Suppressor macrophage (primary cell): ENCODE data around the gene DSTYK.
A peak's percentile ranks its signal among the peaks of the same experiment; 100 is the strongest.
"Not testable (repeated sequence)": the region's sequence is repeated elsewhere in the genome, so short reads cannot be mapped to it uniquely, and the experiment has no call there.

Experiments
- DNase-seq, 4 experiments: peaks; one replicate each; pipeline ENCODE4 v3.0.0-alpha.2; 2020 to 2022

Gene DSTYK

DNA sequence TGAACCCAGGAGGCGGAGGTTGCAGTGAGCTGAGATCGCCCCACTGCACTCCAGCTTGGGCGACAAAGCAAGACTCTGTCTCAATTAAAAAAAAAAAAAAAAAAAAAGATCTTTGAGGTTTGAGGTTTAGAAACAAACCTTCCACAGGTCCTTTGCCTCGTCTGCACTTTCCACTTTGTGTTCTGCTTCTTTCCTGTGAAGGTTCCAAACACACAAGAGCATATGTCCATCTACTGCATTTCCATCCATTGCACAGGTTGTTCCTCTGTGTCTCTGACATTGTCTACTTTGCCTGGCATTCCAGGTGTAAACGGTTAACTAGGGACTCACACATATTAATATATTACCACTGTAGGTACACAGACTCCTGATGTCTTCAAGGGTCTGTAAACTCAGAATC is 40.1 kb downstream of the DSTYK start:
- no peak for DNase-seq

DNA sequence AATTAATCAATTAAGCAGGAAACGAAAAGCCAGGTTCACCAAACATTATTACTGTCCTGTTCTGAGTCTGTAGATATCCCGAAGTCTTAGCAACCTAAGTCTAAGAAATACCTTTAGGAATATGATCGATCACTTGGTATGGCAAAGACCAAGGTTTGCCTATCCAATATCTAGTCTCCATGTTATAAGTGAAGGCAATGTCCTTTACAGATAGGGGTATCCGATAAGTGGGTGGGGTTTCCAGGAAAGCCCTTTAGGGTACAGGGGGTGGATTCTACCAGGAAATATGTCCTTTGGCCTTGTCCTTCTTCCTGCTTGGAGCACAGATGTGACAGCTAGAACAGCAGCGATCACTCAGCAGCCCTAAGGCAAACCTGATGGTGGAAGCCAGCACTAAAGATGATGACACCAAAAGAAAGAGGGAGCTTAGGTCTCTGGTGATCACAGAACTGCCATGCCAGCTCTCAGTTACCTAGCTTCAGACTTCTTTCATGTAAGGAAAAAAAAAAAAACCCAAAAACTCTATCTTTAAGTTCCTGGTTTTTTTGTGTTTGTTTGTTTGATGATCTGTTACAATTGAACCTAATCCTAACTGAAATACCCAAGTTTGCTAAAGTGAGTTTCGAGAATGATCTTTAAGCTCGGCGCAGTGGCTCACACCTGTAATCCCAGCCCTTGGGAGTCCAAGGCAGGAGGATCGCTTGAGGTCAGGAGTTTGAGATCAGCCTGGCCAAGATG is 40.8 kb downstream of the DSTYK start:
- DNase-seq = no peak

DNA sequence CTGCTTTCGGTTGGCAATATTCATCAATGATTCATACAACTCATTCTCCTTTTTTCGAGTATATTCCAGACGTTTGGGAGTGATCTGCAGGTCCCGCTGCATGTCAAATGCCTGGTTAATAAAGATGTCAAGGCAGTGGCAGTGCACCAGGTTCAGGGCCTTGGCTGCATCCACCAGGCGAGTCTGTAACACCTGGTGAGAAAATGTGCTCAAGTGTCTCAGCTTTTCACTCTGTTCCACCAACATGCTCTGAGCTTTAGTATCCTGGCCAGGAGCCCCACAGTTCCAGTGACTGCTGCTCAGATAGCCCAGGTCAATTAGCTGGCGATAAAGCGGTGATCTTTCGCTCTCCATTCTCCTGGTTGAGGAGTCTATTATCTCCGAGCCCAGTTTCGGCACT is 42.3 kb downstream of the DSTYK start:
- no peak for DNase-seq

DNA sequence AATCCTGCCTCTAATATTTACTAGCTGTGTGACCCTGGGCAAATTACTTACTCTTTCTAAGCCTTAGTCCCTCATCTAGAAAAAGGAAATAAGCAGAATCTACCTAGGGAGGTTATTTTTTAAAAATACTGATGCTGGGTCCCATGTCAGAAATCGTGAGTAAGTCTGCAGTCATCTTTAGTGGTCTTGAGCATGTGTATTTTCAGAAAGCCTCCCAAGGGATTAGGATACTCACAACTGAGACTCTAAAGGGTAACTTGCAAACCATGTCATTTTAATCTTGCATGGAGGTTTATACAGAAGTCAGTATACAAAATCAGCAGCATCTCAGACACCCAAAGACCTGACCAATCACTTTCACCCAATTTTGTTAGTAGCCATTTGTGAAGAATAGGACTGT is 43.2 kb downstream of the DSTYK start:
- no peak for DNase-seq

DNA sequence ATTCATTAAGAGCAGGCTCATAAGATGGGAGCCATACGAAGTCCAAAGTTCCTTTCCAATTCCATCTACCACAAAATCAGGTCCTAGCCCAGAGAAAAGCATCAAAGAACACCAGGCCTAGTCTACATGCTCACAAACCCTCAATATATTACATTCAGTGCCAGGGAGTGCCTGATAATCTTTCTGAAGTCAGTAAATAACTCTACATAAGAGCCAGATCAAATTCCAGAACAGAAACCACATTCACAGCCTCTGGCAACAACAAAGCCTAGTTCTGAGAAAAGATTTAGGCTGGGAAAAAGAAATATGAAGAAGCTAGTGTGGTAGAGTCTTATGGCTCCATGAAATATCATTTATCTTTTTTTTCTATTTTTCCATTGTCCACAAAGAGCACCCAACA is 49.2 kb downstream of the DSTYK start:
- DNase-seq = no peak

DNA sequence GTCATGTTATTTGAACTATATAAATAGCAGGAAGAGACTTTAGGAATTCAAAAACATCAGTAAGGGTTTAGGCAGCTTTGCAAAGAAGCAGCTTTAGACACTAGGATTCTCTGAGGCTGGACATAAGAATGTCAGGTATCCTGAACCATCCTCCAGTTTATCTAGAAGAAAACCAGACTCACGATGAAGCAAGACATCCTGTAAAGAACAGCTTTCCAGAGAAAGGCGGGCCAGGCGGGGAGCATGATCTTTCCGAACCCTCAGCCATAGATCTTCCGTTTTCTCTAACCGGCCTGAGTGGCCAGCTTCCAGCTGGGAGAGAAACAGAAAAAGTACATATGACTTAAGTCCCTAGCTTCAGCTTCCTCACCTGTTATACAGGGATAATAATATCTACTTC is 50.4 kb downstream of the DSTYK start:
- DNase-seq = no peak

DNA sequence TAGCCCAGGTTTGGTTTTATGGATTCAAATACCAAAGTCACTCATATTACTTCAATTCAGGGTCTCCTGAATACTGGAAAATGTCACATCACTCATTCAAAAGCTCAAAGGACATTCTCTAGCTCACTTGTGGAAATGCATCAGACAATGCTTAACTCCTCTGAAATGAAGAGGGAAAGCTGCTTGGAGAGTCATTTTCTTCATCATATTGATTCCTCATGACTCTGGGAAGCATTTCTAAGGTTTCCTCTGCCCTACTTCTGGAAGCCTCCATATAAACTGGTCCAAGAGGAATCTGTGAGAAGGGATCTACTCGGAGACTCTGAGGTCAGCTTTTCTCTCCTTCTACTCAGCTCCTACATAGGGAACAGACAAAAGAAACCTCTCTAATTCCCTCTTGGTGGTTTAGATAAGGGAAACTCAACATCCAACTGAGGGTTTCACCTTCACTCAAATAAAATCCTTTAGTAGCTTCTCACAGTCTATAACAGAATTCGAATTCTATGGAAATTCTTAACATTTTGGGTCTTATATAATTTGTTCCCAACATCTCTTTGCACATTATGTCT is 53.4 kb downstream of the DSTYK start:
- DNase-seq = no peak

DNA sequence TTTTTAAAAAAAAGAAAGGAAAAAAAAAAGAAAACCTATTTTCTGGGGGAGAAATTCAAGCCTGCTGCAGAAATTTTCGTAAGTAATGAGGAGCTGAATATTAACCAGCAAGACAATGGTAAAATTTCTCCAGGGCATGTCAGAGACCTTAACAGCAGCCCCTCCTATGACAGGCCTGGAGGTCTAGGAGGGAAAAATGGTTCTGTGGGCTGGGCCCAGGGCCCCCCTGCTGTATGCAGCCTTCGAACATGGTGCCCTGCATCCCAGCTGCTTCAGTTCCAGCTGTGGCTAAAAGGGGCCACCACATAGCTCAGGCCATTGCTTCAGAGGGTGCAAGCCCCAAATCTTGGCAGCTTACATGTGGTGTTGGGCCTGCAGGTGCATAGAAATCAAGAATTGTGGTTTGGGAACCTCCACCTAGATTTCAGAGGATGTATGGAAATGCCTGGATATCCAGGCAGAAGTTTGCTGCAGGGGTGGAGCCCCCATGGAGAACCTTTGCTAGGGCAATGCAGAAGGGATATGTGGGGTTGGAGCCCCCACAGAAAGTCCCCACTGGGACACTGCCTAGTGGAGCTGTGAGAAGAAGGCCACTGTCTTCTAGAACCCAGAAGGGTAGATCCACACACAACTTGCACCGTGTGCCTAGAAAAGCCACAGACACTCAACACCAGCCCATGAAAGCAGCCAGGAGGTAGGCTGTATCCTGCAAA is 55.7 kb downstream of the DSTYK start:
- not testable (repeated sequence) for DNase-seq

DNA sequence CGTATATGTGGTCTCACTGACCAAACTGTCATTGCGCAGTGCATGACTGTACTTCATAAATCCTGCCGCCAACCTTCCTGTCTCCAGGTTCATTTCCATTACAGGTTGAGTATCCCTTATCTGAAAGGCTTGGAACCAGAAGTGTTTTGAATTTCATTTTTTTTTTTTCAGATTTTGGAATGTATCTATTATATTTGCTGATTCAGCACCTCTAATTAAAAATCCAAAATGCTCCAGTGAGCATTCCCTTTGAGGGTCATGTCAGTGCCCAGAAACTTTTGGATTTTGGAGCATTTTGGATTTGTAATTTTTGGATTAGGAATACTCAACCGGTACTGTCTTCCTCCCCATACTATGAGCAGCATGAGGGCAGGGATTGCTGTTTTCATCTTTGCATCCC is 59.0 kb downstream of the DSTYK start:
- no peak for DNase-seq

DNA sequence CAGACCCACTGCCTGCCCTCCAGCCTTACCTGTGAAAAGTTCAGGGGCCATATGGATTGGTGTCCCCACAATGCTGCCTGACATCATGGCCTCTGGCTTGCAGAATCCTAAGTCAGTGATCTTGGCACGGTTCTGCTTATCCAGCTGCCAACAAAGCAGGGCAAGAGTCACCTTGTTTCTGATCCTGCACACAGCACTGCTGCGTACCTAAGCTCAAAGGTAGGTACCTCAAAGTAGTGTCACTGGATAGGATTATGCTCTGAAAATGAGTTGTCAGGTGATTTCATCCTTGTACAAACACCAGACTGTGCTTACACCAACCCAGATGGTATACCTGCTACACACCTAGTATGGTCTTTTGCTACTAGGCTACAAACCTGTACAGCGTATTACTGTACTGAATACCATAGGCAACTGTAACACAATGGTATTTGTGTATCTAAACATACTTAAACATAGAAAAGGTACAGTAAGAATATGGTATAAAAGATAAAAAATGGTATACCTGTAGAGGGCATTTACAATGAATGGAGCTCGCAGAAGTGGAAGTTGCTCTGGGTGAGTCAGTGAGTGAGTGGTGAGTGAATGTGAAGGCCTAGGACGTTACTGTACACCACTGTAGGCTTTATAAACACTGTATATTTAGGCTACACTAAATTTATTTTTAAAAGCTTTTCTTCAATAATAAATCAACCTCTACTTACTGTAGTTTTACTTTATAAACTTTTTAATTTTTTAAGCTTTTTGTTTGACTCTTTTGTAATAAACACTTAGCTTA is 60.7 kb downstream of the DSTYK start:
- DNase-seq = no peak

DNA sequence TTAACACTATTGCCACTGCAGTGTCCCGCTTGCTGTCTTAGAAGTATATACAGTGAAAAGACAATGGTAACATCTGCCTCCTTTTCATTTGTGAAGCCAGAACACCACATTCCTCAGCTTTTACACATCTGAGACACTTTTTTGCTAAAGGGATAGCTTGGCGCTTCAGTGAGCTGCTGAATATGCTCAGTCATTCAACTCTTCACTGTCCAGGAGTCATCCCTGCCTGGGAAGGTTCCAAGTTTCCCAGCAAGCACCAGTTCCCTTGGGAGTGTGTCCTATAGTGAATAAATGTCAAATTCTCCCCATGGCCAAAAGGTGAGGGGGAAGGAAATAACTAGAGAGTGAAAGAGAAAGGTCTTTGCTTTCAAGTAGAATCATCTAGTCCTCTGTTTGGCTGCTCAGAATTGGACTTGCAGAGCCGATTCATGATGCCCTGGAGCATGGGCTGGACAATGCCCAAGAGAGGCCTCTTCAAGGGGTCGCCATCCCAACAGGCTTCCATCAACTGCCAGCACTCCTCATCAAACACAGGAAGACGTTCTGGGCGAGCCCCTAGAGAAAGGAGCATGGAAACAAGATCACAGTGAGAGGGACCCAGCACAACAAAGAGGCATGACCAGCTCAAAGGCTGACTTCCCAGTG is 64.2 kb downstream of the DSTYK start:
- no peak for DNase-seq

DNA sequence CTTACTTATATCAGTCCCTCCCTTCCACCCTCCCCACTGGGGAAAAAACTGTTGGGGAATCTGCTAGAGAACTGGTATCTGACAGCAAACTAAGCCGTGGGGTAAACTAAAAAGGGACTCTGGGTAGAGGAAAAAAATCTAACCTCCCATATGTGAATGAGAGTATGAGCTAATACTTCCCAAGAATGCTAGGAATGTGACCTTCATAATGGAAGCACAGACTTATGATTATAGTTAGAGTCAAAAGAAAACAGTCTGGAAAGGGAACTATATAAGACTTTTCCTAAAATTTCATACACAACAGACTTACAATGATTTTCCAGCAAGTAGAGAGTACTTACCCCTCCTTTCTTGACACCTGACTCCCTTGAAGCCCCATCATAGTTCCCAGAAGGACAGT is 66.8 kb downstream of the DSTYK start:
- DNase-seq = no peak

DNA sequence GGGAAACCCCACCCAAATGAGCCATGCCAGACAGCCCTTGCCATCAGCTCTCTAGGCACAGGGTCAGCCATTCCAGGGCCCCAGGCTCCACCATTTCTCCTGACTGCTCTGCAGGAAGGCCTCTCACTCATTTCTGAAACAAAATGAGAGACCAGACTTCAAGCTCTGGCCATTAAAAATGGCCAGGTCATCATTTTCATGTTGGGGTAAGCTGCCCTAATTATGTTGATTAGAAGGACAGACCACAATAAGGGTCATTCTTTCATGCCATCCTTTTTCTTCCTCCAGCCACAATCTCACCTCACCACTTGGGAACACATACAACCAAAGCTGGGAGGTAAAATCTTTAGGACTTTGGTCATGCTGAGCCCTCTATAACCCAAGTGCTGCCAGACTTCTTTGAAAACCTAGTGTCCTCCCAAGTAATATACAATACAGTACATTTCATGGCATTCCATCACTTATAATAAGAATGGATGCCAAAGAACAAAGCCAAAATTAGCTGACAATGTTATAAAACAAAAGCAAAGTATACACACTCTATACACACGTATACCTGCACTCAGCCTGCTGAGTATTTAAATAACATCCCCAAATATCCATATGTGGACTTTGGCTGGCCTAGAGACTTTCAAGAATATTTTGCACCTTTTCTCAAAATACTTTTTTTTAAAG is 67.3 kb downstream of the DSTYK start:
- no peak for DNase-seq

DNA sequence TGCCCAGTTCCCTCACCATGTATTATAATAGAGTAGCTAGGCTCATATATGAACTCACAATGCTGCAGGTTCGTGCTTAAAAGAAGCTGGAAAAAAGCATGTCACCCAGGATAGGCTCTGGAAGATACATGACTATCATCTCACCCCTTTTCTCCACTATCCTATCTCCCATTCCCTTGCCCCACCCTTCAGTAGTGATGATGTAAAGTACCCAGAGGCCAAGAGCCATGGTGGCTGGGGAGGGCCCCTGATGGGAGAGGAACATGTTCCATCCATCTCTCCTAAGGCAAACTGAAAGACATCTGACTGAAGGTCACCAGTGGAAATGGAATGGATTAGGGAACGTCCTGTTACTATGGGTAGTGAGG is 69.4 kb downstream of the DSTYK start:
- no peak for DNase-seq

DNA sequence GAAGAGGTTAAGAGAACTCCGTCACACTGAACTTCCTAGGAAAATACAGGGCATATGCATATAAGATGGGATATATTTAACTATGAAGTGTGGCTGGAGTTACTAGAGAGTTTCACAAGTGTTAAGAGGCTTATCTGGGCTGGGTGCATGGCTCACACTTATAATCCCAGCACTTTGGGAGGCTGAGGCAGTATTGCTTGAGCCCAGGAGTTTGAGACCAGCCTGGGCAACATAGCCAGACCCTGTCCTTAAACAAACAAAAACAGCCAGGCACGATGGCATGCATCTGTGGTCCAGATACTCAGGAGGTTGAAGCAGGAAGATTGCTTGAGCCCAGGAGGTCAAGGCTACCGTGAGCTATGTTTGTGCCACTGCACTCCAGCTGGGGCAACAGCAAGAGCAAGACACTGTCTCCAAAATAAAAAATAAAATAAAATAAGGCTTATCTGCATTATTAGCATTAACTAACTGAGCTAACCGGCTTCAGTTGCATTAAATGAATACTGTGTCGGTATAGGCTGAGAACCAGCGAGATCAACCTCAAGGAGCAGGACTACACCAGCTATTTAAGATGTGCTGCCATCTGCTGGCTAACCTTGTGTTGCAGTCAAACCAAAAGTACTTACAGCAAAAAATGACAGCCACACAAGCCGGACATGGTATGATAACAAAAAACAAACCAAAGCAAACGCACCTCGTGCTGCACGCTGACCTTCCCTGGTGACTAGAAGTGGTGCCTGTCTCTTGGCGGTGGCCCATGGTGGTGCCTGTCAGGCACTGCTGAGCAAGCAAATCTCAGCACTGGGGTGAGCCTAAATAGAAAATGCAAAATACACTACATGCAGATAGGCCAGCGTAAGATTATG is 70.0 kb downstream of the DSTYK start:
- peak; percentile 82 to 88 (median 88) for DNase-seq

DNA sequence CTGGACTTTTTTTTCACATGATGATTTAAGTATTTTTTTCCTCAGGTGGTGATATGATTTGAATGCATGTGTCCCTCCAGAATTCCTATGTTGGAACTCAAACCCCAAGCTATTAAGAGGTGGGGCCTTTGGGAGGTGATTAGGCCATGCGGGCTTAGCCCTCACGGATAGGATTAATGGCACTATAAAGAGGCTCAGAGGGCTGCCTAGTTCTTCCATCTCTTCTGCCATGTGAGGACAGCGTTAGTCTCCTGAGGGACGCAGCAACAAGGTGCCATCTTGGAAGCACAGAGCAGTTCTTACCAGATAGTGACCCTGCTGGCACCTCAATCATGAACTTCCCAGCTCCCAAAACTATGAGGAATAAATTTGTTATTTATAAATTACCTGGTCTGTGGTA is 71.4 kb downstream of the DSTYK start:
- no peak for DNase-seq

DNA sequence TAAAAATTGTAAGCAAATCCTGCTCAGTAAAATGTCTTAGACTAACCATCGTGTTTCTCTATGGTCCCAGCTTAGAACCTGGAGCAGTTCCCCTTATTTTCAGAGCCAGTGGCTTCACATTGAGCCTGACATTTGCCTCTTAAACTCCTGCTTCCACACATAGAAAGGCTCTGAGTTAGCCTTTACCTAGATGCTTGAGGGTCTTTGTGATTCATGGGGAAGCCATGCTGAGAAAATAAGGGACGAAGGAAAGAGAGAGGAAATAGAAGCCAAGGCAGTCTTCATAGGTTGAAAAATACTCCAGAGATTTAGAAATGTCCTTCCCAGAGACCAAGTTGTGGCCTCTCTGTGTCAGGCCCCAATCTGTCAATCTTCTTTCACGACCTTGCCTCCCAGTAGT is 73.6 kb downstream of the DSTYK start:
- no peak for DNase-seq

DNA sequence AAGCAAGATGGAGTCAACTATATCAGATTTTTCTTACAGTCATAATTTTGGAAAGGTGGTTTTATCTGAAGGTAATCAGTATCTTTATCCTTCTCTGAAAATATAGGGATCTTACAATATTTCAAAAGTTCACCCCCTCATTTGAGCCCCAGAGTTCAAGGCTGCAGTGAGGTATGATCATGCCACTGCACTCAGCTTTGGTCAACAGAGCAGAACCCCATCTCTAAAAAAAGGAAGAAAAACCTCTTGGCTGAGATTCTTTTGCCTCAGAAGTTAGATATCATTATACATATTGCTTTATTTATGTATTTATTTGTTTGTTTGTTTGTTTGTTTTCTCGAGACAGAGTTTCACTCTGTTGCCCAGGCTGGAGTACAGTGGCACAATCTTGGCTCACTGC is 78.2 kb downstream of the DSTYK start:
- no peak for DNase-seq

DNA sequence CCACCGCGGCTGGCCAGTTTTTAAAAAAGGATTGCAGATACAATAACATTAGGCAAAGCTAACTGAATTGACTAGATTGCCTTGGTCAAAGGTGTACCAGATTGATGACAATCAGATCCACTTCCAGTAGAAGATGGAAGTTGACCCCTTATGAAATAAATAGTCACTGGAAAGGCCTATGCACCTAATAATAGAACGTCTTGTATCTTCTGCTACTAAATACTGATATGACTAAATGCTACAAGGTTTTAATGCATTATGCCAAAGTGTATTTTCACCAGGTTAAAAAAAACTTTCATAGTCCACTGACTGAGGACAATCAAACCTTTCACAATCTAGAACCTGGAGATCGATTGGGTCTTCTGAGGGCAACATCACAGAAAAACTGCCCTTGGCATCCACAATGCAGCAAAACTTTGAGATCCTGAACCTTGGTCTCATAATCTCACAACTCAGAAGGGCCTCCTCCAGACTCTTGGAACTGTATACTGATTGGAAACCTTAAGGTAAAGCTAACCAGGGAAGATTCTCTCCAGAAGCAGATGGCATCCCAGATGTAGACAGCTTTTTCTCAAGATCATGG is 82.0 kb downstream of the DSTYK start:
- DNase-seq = no peak

DNA sequence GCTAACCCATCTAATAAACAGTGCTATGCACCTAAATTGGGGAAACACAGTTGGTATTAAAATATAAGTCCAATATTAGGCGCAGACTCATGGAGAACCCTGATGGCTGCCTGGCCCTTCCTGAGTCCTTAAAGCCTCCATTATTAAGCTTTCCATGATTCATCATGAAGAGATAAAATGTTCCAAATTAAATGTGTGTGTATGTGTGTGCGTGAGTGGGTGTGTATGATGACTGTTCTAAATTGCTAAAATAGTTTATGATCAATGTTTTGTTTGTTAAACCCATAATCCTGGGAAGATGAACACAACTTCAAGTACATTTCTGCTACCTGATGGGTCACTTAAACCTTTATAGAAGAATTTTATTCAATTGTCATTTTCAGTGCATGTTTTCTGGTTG is 83.5 kb downstream of the DSTYK start:
- DNase-seq = peak in 1 of 4 experiments; percentile 5

DNA sequence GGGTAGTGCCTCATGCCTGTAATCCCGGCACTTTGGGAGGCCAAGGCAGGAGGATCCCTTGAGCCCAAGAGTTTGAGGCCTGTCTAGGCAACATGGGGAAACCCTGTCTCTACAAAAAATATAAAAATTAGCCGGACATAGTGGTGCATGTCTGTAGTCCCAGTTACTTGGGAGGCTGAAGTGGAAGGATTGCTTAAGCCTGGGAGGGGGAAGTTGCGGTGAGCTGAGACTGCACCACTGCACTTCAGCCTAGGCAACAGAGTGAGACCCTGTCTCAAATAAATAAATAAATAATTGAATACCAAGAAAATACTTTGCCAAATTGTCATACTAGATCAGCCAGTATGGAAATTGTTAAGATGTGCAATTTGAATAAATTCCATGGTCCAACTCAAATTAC is 83.9 kb downstream of the DSTYK start:
- DNase-seq = peak; percentile 8 to 55 (median 45)
